ENCODE results near the gene TCEA3.

Gene TCEA3

DNA sequence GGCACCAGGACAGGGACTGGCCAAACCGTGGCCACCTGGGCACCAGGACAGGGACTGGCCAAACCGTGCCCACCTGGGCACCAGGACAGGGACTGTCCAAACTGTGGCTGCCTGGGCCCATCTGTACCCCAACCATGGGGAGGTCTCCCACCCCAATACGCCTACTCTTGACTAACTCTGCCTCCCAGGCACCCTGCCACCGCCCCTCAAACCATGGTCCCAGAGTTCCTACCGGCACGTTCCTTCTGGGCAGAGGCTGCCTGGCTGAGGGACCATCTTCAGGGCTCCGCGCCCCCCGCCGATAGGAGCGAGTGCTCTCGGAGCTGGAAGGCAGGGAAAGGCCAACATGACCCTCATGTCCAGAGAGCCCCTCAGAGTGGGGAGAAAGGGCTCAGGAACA, 6.3 kb upstream of the TCEA3 start:
- Histone ChIP-seq H3K27me3 (replicated peaks; ENCODE audit: control insufficient read depth, insufficient read depth, low read length) (peaks cover 2% of the 10 kb centered on the region), H3K4me3 (replicated peaks; ENCODE audit: low read depth, low read length) (no peak overlapping the region), H3K36me3 (ENCODE audit: control insufficient read depth, insufficient read depth, low read length) (no peaks in the 10 kb centered on the region)
- TF ChIP-seq, protein P1, sequence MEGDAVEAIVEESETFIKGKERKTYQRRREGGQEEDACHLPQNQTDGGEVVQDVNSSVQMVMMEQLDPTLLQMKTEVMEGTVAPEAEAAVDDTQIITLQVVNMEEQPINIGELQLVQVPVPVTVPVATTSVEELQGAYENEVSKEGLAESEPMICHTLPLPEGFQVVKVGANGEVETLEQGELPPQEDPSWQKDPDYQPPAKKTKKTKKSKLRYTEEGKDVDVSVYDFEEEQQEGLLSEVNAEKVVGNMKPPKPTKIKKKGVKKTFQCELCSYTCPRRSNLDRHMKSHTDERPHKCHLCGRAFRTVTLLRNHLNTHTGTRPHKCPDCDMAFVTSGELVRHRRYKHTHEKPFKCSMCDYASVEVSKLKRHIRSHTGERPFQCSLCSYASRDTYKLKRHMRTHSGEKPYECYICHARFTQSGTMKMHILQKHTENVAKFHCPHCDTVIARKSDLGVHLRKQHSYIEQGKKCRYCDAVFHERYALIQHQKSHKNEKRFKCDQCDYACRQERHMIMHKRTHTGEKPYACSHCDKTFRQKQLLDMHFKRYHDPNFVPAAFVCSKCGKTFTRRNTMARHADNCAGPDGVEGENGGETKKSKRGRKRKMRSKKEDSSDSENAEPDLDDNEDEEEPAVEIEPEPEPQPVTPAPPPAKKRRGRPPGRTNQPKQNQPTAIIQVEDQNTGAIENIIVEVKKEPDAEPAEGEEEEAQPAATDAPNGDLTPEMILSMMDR (IDR thresholded peaks at IDR 0.05; ENCODE audit: insufficient read depth, low read length, poor library complexity, severe bottlenecking): no peak
- no peak for DNase-seq (ENCODE audit: extremely low read depth, insufficient read length)

DNA sequence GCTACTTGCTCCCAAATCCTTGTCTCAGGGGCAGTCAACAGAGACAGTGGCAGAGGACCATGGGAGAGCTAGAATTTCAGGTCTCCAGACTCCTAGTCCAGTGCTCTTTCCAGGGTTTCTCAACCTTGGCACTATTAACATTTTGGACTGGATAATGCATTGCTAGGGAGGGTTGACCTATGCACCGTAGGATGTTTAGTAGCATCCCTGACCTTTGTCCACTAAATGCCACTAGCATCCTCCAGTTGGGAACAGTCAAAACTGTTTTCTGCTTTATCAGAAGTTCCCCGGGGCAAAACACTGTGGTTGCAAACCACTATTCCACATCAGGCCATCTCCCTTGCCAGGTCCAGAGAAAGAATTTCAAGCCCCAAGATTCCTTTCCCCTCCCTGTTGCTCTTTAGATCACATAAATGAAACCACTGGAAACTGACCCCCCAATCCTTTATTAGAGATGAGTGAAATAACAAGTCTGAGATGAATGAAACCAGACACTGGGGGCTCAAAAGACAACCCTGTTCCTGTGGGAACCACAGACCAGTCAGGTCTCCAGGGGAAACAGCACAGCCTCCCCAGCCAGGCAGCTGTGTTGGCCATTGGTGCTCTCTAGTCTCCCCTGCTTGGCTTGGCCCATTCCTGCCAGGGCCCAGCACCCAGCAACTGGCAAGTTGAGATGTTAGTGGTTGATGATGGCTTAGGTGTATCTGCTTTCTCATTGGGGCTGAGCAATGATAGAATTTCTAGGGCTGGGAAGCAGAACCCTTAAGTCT, 3.8 kb upstream of the TCEA3 start:
- DNase-seq (ENCODE audit: extremely low read depth, insufficient read length): no peak
- Histone ChIP-seq H3K27me3 (replicated peaks; ENCODE audit: control insufficient read depth, insufficient read depth, low read length) (peaks cover 4% of the 10 kb centered on the region), H3K4me3 (replicated peaks; ENCODE audit: low read depth, low read length) (no peak overlapping the region), H3K36me3 (ENCODE audit: control insufficient read depth, insufficient read depth, low read length) (no peaks in the 10 kb centered on the region)
- TF ChIP-seq, protein P1 (IDR thresholded peaks at IDR 0.05; ENCODE audit: insufficient read depth, low read length, poor library complexity, severe bottlenecking): no peak

DNA sequence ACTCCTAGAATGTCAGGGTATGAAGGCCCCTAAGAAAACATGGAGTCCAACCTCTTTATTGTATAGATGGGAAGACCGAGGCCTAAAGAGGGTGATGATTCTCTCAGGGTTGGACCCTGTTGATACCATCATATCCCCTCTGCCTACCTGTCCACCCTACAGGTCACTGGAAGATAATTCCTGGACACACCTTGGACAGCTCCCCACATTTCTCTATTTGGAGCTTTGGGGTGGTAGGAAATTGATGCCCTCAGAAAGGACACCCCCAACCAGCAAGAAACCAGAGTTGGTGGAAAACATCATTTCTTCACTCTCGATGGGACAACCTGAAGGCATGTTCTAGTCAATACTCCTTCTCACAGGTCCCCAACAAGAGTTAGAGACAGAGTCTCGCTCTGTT, 3.0 kb upstream of the TCEA3 start:
- H3K4me3 ChIP-seq (replicated peaks; ENCODE audit: low read depth, low read length): no peak overlapping the region
- no peaks in the 10 kb centered on the region for H3K36me3 ChIP-seq (ENCODE audit: control insufficient read depth, insufficient read depth, low read length)
- H3K27me3 ChIP-seq (replicated peaks; ENCODE audit: control insufficient read depth, insufficient read depth, low read length): peaks cover 4% of the 10 kb centered on the region
- DNase-seq (ENCODE audit: extremely low read depth, insufficient read length): no peak
- TF ChIP-seq, protein P1 (IDR thresholded peaks at IDR 0.05; ENCODE audit: insufficient read depth, low read length, poor library complexity, severe bottlenecking): no peak

DNA sequence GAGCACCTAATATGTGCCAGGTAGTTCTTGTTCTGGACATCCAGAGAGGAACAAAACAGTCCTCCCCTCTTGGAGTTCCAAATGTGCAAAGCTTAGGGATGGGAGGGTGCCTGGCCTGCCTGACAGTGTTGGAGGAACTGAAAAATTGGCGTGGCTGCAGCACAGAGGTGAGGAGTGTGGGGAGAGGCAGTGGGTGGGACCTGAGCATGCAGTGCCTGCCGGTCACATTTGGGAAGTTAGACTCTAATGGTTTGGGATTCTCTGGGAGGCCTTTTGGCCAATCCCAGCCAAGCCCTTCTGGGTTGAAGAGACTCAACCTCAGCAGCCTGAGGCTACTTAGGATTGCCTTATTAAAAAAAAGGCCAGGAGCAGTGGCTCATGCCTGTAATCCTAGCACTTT, 2.3 kb upstream of the TCEA3 start:
- Histone ChIP-seq H3K27me3 (replicated peaks; ENCODE audit: control insufficient read depth, insufficient read depth, low read length) (peaks cover 4% of the 10 kb centered on the region), H3K4me3 (replicated peaks; ENCODE audit: low read depth, low read length) (no peak overlapping the region), H3K36me3 (ENCODE audit: control insufficient read depth, insufficient read depth, low read length) (no peaks in the 10 kb centered on the region)
- TF ChIP-seq, protein P1 (IDR thresholded peaks at IDR 0.05; ENCODE audit: insufficient read depth, low read length, poor library complexity, severe bottlenecking): no peak
- DNase-seq (ENCODE audit: extremely low read depth, insufficient read length): no peak

DNA sequence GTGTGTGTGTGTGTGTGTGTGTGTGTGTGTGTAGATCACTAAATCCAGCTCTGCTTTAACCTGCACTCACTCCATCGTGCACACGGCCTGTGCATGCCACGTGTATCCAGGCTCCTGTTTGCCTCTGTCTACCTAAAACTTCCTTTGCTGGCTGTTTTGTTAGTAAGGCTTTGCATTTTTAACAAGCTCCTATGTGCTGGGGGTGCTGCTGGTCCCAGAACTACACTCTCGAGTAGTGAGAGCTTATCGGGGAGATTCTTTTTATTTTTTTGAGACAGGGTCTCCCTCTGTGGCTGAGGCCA, 596 bp upstream of the TCEA3 start:
- no peak for DNase-seq (ENCODE audit: extremely low read depth, insufficient read length)
- TF ChIP-seq, protein P1 (IDR thresholded peaks at IDR 0.05; ENCODE audit: insufficient read depth, low read length, poor library complexity, severe bottlenecking): no peak
- Histone ChIP-seq H3K36me3 (ENCODE audit: control insufficient read depth, insufficient read depth, low read length) (no peaks in the 10 kb centered on the region), H3K4me3 (replicated peaks; ENCODE audit: low read depth, low read length) (no peak overlapping the region; the same call in 1 of the 2 replicates), H3K27me3 (replicated peaks; ENCODE audit: control insufficient read depth, insufficient read depth, low read length) (peaks cover 4% of the 10 kb centered on the region)

Measured in GM06990 (cell line).